Heart left ventricle (tissue), 13 donors: ENCODE measurements around the gene DAPK3.

Experiments
- CTCF ChIP-seq, 12 donors: fragments of 200-600 bp; sonication (generic) in 4 of 12; IDR thresholded peaks; one replicate each; pipeline versions ENCODE4 v1.5.0 to v1.8.0; 2018 to 2022; ENCODE audit warnings: antibody characterized with exemption in 12 of 12, mild to moderate bottlenecking in 5 of 12
- POLR2A ChIP-seq, 2 donors: fragments of 450-650 bp; IDR thresholded peaks; one replicate each; pipeline ENCODE4 v1.6.1; 2017; ENCODE audit warnings: antibody characterized with exemption in 2 of 2, mild to moderate bottlenecking in 2 of 2, moderate library complexity in 2 of 2
- donor health status: ischemic (EF 13 %, LVEDD 7.1; RV severe dilation, severe dysfunction).
- donor health status: DM: no; HTN: yes; CAD: no.
- donor health status: DM: no; HTN: no; CAD: no.
- donor health status: ischemic (EF 25% LVEDD 6.9; RV normal size, moderate dysfunction).
- donor health status: ischemic (EF 25% LVEDD 5.7; RV mildly dilated, moderate dysfunction).
- donor health status: ischemic (EF 35%, LVEDD 5.7; RV mildly dilated, moderate dysfunction).
- donor health status: nonischemic (EF 11% LVEDD 7.7; RV severe dilation, severe dysfunction).
- donor health status: DM: yes; HTN: yes; CAD: no.
- donor health status: PGD.
- donor health status: ischemic (EF 29% LVEDD 5.4; RV normal size, mild dysfunction).
- donor health status: nonischemic (EF 23%, LVEDD 6.1; RV moderate dilation, normal function).

DNA sequence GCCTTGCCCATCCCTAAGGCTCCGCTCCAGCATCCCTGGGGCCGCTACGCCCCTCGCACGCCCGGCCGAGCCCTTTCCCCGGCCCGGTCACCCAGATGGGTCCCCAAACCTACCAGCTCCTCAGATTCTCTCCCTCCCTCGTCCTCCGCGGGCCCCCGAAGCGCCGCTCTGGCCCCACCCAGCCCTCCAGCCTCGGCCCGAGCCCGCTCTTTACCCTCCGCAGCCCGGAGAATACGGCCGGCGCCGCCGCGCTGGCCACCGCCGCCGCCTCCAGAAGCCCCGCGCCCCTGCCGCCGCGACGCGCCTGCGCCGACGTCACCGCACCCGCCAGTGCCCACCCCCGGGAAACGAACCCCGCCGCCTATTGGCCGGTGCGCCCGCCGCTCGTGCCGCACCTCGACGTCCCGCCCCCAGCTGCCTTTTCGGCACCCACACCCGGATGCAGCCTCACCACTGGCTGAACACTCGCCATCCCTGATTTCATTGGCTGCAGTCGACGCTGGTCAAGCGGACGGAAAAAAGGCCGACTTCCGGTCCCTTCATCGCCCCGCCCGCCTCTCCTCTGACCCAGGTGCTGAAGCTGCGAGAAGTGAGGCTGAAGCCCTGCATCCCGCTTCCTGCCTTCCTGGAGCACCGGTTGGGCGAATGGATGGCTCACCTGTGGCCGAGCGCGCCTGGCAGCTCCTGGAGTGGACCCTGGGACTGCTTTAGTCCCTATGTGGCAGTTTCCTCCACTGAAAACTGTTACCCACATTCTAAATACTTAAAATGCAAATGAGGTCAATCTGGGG, at the start of gene DAPK3:
- TF ChIP-seq CTCF (IDR thresholded peaks at IDR 0.05) (peak in 4 of 12 donors; percentile 10 to 38 (median 26)), POLR2A (IDR thresholded peaks at IDR 0.05) (peak; percentile 96 to 97)
